NT2/D1 (cell line): ENCODE measurements around the gene GARIN5B.

Source experiments
- SUZ12 ChIP-seq: IDR thresholded peaks from 2 replicates; pipeline ENCODE4 v1.6.1; 2011; ENCODE audit not compliant: insufficient read length, insufficient read depth; ENCODE audit errors: extremely low read depth
- YY1 ChIP-seq: IDR thresholded peaks from 2 replicates; pipeline ENCODE4 v1.6.1; 2011; ENCODE audit not compliant: insufficient read length, insufficient read depth

GRCh38 chr19:55353803-55354697 is 9.0 kb downstream of the GARIN5B start:
- TF ChIP-seq YY1 (no peak), SUZ12 (no peak)
